Inflammatory macrophage treated with lipopolysaccharide for 4 hours (primary cell): ENCODE measurements around the gene APPL1.
"Not testable (repeated sequence)": the region's sequence is repeated elsewhere in the genome, so short reads cannot be mapped to it uniquely, and the experiment has no call there.

Source experiments
- DNase-seq: peaks from one replicate; pipeline ENCODE4 v3.0.0-alpha.2; 2020

Gene APPL1

DNA sequence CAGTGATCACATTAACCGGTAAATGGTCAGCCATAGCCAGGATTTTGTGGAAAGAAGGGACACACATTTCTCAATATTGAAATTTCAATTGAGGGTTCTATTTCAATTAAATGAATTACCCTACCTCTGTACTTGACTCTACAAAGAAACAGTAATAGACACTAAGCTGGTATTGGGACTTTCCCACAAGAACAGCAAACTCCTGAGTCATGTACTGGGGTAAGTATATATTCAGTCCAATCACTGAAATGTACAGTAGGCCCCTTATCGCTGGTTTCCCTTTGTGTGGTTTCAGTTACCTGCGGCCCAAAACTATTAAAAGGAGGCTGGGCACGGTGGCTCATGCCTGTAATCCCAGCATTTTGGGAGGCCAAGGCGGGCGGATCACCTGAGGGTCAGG is 47.3 kb downstream of the APPL1 start:
- no peak for DNase-seq

DNA sequence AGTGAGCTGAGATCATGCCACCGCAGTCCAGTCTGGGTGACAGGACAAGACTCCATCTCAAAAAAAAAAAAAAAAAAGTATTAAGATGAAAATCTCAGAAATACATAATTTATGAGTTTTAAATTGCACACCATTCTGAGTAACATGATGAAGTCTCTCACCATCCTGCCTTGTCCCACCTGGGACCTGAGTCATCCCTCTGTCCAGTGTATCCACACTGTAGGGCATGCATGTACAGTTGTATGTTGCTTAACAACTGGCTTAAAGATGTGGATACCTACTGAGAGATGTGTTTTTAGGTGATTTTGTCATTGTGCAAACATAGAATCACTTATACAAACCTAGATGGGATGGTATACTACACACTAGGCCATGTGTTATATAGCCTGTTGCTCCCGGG is 47.9 kb downstream of the APPL1 start:
- no peak for DNase-seq

DNA sequence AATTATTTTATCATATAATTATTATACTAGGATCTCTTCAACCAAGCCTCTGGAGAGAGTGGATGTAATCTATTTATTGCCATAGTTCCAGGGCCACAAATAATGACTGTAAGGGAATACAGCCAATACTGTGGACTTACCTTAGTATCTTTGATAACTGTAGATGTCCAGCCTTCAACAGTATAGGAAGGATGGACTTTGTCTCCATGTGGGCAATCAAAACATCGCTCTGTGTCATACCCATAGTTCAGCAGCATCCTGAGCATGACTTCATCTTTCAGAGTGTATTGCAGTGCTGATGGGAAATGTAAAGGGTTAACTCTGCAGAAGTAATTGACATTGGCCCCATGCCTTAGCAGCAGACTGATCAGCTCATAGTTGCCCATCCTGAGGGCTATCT is 50.7 kb downstream of the APPL1 start:
- no peak for DNase-seq

DNA sequence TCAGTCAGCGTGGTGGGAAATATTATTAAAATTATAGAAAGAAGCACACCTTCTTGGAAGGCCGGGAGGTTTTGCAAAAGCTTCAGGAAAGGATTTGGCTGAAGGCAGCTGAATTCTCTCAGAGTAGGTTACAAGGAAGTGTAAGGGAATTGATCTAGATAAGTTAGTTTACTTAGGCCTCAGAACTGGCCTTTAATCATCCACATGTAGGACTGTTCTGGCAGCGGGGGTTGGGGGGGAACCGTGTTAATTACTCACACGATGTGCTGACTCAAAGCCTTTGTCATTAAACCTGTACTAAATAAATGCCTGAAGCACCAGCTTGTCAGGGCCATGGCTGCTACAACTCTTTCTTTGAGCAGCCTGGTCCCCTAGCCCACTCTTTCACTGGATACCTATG is 52.2 kb downstream of the APPL1 start:
- no peak for DNase-seq

DNA sequence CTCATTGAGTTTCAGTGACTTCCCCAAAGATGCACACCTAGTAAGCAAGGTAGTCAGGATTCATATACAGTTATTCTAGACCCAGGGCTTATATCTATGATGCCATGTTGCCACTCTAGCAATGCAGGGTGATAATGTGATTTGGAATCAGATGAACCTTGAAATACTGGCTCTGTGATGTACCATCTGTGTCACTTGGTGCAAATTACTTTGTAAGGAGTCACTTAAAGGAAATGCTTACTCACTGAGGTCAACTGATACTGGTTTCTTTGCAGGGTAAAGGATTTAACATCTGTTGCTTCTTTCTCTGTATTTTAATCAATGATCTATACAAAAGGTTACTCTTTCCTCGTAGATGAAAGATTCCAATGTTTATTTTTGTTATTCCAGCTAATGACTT is 54.2 kb downstream of the APPL1 start:
- DNase-seq = no peak

DNA sequence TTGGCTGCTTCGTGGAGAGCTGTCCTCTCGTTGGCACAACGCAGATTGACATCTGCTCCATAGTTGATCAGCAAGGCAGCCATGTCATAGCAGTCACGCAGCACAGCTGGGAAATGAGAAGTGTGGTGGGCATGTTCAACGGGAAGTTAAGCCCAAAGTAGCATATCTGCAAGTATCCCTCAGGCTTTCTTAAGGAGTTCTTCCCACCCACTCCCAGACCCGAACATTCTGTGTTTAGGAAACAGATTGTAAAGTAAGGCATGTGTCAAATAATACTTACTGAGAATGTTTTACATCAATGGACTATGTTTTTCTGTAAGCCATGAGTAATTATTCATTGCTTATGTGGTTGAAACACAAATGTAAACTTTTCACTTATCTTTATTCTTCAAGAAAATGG is 55.8 kb downstream of the APPL1 start:
- DNase-seq = peak; percentile 5

DNA sequence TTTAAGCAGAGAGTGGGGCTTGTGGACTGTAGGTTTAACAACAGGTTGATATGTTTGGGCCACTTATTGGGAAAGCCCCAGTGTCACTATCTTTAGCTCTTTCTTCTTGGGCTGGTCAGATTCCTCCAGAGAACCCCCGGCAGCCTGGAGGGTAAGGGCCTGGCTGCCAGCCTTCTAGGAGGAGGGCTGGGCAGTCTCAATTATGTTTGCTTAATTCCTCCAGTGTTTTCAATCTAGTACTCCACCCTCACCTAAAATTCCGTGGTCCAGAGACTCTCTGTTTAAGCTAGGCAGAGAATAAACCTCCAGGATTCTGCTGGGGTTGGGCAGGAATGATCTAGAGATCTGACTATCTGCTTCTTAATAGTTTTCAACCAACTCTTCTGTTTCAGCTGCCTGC is 59.7 kb downstream of the APPL1 start:
- DNase-seq = no peak

DNA sequence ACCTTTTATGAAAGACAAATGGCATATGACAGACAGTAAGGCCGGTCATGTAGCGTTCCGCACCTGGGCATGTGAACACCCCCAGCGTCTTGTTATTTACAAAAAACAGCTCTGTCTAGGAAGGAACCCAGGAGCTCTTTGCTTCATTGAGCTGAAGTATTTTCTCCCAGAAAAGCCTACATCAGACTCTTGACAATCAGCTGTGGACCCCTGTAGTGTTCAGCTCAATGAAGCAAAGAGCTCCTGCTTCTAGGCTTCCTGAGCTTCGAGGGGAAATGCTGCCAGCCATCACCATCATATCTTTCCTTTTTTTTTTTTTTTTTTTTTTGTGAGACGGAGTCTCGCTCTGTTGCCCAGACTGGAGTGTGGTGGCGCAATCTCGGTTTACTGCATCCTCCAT is 60.9 kb downstream of the APPL1 start:
- DNase-seq = no peak

DNA sequence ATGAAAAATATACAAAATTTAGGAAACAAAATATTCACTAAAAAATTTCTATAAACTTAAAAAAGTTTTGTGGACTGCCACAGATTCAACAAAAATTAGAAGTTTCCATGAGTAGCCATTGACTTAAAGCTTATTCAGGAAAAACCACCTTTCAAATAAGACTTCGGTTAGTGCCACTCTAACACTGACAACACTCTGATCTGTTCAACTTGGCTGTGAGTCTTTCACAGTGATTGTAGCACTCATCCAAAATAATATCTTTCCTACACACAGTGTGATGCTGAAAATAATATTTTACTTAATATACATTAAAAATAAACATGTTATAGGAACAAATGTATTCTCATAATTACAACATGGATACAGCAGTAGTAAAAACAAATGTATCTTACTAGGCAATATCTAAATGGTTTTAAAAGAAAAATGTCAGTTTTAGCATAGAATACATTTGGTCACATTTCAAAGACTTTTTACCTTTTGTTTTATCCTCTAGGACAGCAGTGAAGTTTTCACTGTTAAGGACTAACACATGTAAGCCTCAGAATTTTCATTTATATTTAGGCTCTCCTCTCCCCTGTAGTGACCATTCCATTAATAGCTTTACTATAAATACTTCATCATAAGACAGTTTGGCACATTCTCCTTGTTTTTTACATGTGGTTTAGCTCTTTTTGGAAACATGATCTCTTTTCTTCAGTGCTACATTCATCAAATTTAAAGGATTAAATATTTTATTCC is 64.8 kb downstream of the APPL1 start, which contains the start of gene ASB14:
Gene ASB14, minus strand, starts transcription at position 527 of the 738 bp plus-strand sequence. CDS start 652 bp downstream, outside the sequence.
- no peak for DNase-seq

DNA sequence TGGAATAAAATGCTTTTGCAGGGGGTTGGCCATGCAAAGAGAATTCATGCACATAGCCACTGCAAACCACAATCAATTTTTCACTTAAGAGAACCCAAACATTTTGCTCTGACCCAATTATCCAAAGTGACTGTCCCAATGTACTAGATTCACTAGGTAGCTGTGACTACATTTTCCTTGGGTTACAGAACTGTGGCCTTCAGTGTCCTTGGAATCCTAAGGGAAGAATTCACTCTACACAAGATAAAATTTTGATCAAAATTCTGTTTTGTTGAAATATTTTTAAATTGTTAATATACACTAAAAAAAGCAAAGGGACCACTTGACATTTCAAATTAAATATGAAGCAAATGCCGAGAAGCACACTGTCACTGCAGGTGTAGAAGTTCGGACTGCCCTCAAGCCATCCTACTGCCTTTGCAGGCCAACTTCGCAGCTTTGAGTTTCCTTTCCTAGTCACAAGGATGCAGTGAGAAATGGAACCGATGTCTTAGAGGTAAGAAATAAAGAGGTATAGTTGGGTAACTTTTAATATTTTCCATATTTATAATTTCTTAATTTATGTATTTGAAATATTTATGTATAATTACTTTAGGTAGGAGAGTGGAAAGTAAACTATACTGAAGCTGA is 65.5 kb downstream of the APPL1 start:
- no peak for DNase-seq

DNA sequence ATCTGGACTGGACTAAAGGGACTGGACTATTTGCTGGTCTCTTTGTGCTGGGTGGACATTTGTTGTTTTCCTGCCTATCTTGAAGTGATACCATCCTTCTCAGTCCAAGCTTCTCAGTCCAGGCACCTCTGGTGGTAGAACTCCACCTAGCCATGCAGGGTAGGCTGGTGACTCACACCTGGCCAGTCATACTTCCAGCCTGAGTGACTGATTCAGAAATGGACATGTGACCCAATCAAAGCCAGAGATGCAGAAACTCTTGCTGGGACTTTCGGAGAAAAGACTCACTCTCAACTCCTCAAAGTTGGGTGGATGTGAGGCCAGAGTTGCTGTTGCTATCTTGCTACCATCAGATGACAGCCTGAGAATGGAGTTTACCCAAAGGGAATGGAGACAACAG is 70.5 kb downstream of the APPL1 start:
- DNase-seq = peak; percentile 6

DNA sequence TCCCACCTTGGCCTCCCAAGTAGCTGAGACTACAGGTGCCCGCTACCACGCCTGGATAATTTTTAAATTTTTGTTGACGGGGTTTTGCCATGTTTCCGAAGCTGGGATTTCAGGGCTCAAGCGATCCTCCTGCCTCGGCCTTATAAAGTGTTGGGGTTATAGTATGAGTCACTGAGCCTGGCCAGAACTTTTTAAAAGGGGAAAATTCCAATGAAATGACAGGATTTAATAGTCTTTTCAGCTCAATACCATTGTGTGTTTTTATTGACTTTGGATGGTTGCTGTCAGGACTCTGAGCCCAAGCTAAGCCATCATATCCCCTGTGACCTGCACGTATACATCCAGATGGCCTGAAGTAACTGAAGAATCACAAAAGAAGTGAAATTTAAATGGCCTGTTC is 76.0 kb downstream of the APPL1 start:
- DNase-seq = not testable (repeated sequence)

DNA sequence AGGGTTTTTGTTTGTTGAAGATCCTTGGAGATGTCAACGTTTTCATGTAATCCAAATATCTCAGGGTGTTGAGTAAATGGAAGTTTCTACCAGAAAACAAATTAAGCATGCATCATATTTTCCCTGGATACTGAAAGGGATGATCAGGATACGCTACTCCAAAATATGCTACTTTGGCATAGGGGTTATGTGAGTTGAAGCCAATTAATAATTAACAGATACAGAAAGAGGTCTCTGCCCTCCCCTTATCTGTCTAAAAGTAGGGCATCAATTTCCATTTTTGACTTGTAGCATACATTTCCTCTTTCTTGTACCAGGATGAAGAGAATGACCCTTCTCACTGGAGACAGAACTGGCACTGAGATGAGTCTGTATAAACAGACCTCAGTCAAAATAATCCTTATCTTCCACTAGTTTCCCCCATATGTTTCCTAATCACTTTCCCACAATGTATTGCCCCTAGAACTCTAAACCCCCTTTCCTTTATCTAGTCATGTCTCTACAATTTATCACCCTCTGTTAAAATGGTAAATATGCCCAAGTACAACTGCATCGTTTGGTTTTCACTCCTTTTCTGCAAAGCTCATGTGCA is 82.3 kb downstream of the APPL1 start:
- DNase-seq = no peak

DNA sequence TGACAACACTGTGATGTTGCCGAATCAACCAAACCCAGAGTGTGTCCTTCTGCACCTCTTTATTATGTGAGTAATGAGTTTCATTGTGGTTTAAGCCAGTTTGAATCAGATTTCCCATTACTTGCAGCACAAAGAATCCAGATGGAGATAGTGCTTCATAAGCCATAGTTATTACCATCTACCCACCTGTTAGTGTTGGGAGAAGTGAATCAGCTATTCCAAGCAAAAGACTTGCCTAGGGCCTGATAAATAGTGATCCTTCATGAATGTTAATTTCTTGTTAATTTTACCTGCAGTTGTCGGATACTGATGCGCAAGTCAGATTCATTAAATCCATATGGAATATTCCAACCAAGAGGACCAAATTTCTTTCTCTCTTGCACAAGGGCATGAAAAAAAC is 86.7 kb downstream of the APPL1 start:
- DNase-seq = no peak
